Left ventricle myocardium inferior (tissue), 1 donor: ENCODE results near the gene C14orf119. TPM values are rescaled to one million over a fixed set of nuclear protein-coding genes. Genes with fewer than 3 reads are reported as not detected.

Experiments
- DNase-seq: peaks from one replicate; pipeline ENCODE4 v3.0.0-alpha.2; 2020
- H3K27ac ChIP-seq: fragments of 200-600 bp; replicated peaks from 2 replicates; pipeline ENCODE4 v1.8.0; 2021
- H3K27me3 ChIP-seq: fragments of 200-600 bp; 2 replicates; pipeline ENCODE4 v1.8.0; 2021; ENCODE audit warnings: low read depth
- H3K36me3 ChIP-seq: fragments of 200-600 bp; 2 replicates; pipeline ENCODE4 v1.8.0; 2021
- H3K4me1 ChIP-seq: fragments of 200-600 bp; 2 replicates; pipeline ENCODE4 v1.8.0; 2021
- H3K4me3 ChIP-seq: fragments of 200-600 bp; 2 replicates; pipeline ENCODE4 v1.8.0; 2021; ENCODE audit warnings: mild to moderate bottlenecking, moderate library complexity
- H3K9me3 ChIP-seq: fragments of 200-600 bp; replicated peaks from 2 replicates; pipeline ENCODE4 v1.8.0; 2021
- CTCF ChIP-seq: fragments of 200-600 bp; IDR thresholded peaks from 2 replicates; pipeline ENCODE4 v1.8.0; 2021; ENCODE audit warnings: antibody characterized with exemption, mild to moderate bottlenecking, borderline replicate concordance
- intact Hi-C: fragments of 100-400 bp; cut with micrococcal nuclease; formaldehyde crosslinking; loops from one replicate; pipeline ENCODE4 v1.11.0; 2022
- total RNA-seq: library from RNA; stranded (reverse); fragmentation: NEBNext Ultra II Directional; extraction: Animal tissue kit (Norgen Biotek cat#: 25700); gene quantifications from one replicate; pipeline ENCODE4 v1.2.1, GENCODE V29; 2021
- donor health status: DM: no; HTN: yes; CAD: no; lungs with severe emphysema.

Gene C14orf119
- total RNA-seq, 1 donor from 2014 or later = 25.2 TPM

GRCh38 chr14:23142826-23143225 is 47.5 kb downstream of the C14orf119 start:
- TF ChIP-seq CTCF = no peak
- Histone ChIP-seq H3K27ac (peak overlapping the region; percentile 87), H3K4me1 (peaks cover 61% of the 10 kb centered on the region), H3K9me3 (no peaks in the 10 kb centered on the region), H3K27me3 (no peaks in the 10 kb centered on the region), H3K4me3 (no peak overlapping the region), H3K36me3 (peaks cover 5% of the 10 kb centered on the region)
- intact Hi-C loops = no loop called here
- no peak for DNase-seq

- H3K4me3 ChIP-seq = no peak overlapping the region
- no peaks in the 10 kb centered on the region for H3K27me3 ChIP-seq
- peaks cover 5% of the 10 kb centered on the region for H3K36me3 ChIP-seq
- no peak for DNase-seq
- H3K9me3 ChIP-seq = no peaks in the 10 kb centered on the region
- H3K27ac ChIP-seq = peak overlapping the region; percentile 87
- peaks cover 56% of the 10 kb centered on the region for H3K4me1 ChIP-seq
- intact Hi-C loops = no loop called here
- TF ChIP-seq CTCF = no peak
These were observed 48.6 kb downstream of the C14orf119 start for GRCh38 chr14:23143911-23144310.

GRCh38 chr14:23145794-23146350 is 50.6 kb downstream of the C14orf119 start:
- H3K27ac ChIP-seq = peak overlapping the region; percentile 68
- peaks cover 57% of the 10 kb centered on the region for H3K4me1 ChIP-seq
- H3K4me3 ChIP-seq = no peak overlapping the region
- TF ChIP-seq CTCF = no peak
- H3K36me3 ChIP-seq = no peaks in the 10 kb centered on the region
- H3K9me3 ChIP-seq = no peaks in the 10 kb centered on the region
- no peaks in the 10 kb centered on the region for H3K27me3 ChIP-seq
- intact Hi-C loops = no loop called here
- DNase-seq = no peak

- intact Hi-C loops = no loop called here
- H3K4me1 ChIP-seq = peaks cover 62% of the 10 kb centered on the region
- H3K4me3 ChIP-seq = no peak overlapping the region
- no peaks in the 10 kb centered on the region for H3K9me3 ChIP-seq
- H3K36me3 ChIP-seq = no peaks in the 10 kb centered on the region
- no peak for DNase-seq
- H3K27ac ChIP-seq = peak overlapping the region; percentile 68
- H3K27me3 ChIP-seq = no peaks in the 10 kb centered on the region
- no peak for TF ChIP-seq CTCF
These were observed 51.1 kb downstream of the C14orf119 start for GRCh38 chr14:23146351-23146910.

- intact Hi-C loops = no loop called here
- Histone ChIP-seq H3K4me1 (peaks cover 63% of the 10 kb centered on the region), H3K36me3 (no peaks in the 10 kb centered on the region), H3K4me3 (no peak overlapping the region), H3K27ac (no peak overlapping the region), H3K9me3 (no peaks in the 10 kb centered on the region), H3K27me3 (no peaks in the 10 kb centered on the region)
- DNase-seq = no peak
- no peak for TF ChIP-seq CTCF
These were observed 51.7 kb downstream of the C14orf119 start for GRCh38 chr14:23146980-23147379.
